PC-3 (cell line): Measurements from ENCODE around the gene MSH2. TPM values are rescaled to one million over a fixed set of nuclear protein-coding genes. Genes with fewer than 3 reads are reported as not detected.

Source experiments
- ATAC-seq: fragments of 200-7000 bp; cut with Tn5 transposase; 2 replicates; pipeline ENCODE4 v1.9.1; 2020; ENCODE audit warnings: mild to moderate bottlenecking, moderate library complexity
- BruUV-seq: library from RNA; stranded (reverse); fragments of 400-500 nt; replicated peaks from 2 replicates; lab custom pipeline; 2021; lab: Mats Ljungman, UMichigan
- CTCF ChIA-PET: fragments of 300-600 bp; sonication (Branson Sonifier 250); formaldehyde crosslinking; loops from one replicate; lab custom pipeline; 2022; ENCODE audit warnings: antibody characterized with exemption; lab: Charles Lee
- POLR2A ChIA-PET: fragments of 300-600 bp; sonication (Branson Sonifier 250); formaldehyde crosslinking; loops from one replicate; lab custom pipeline; 2022; ENCODE audit warnings: antibody characterized with exemption; ENCODE audit not compliant: unreplicated experiment; lab: Charles Lee
- DNase-seq: peaks from one replicate; pipeline ENCODE4 v3.0.0-alpha.2; 2015
- H2AFZ ChIP-seq: fragments of 300-600 bp; sonication (generic); 2 replicates; pipeline ENCODE4 v1.6.0; 2016; ENCODE audit warnings: antibody characterized with exemption, low read length
- H3F3A ChIP-seq: fragments of 300-600 bp; sonication (generic); one replicate; pipeline ENCODE4 v1.6.0; 2017; ENCODE audit warnings: antibody characterized with exemption, low read length, control low read depth, mild to moderate bottlenecking; ENCODE audit not compliant: unreplicated experiment
- H3K27ac ChIP-seq: fragments of 300-600 bp; sonication (generic); 2 replicates; pipeline ENCODE4 v1.5.1; 2016; ENCODE audit warnings: mild to moderate bottlenecking, low read length
- H3K27me3 ChIP-seq: fragments of 300-600 bp; sonication (generic); 2 replicates; pipeline ENCODE4 v1.6.1; 2016; ENCODE audit warnings: low read length, mixed read lengths
- H3K36me3 ChIP-seq: fragments of 300-600 bp; sonication (generic); 2 replicates; pipeline ENCODE4 v1.6.1; 2016; ENCODE audit warnings: low read depth, mixed run types, low read length, mixed read lengths
- H3K4me1 ChIP-seq: fragments of 300-600 bp; sonication (generic); 2 replicates; pipeline ENCODE4 v1.5.1; 2016; ENCODE audit warnings: low read length; ENCODE audit not compliant: insufficient read depth
- H3K4me2 ChIP-seq: fragments of 300-600 bp; sonication (generic); 2 replicates; pipeline ENCODE4 v1.6.0; 2016; ENCODE audit warnings: low read length
- H3K4me3 ChIP-seq: fragments of 300-600 bp; sonication (generic); 2 replicates; pipeline ENCODE4 v1.5.1; 2016; ENCODE audit warnings: mild to moderate bottlenecking, low read length, mixed read lengths
- H3K79me2 ChIP-seq: fragments of 300-600 bp; sonication (generic); 2 replicates; pipeline ENCODE4 v1.6.1; 2017; ENCODE audit warnings: low read length, mixed read lengths
- H3K9ac ChIP-seq: fragments of 300-600 bp; sonication (generic); 2 replicates; pipeline ENCODE4 v1.6.0; 2016; ENCODE audit warnings: mild to moderate bottlenecking, low read length
- H3K9me2 ChIP-seq: fragments of 300-600 bp; sonication (generic); replicated peaks from 2 replicates; pipeline ENCODE4 v1.6.1; 2016; ENCODE audit warnings: mixed run types, low read length, mixed read lengths
- H3K9me3 ChIP-seq: fragments of 300-600 bp; sonication (generic); 2 replicates; pipeline ENCODE4 v1.6.1; 2016; ENCODE audit warnings: low read length, mixed read lengths
- H4K20me1 ChIP-seq: fragments of 300-600 bp; sonication (generic); 2 replicates; pipeline ENCODE4 v1.6.1; 2016; ENCODE audit warnings: low read length, mixed read lengths
- CTCF ChIP-seq: fragments of 300-600 bp; sonication (generic); conservative IDR thresholded peaks from 2 replicates; pipeline ENCODE4 v1.5.1; 2017; ENCODE audit warnings: antibody characterized with exemption, low read depth, mild to moderate bottlenecking, low read length
- EZH2 ChIP-seq: fragments of 300-600 bp; sonication (generic); IDR thresholded peaks from one replicate; pipeline ENCODE4 v1.6.1; 2017; ENCODE audit warnings: antibody characterized with exemption, mild to moderate bottlenecking, low read length; ENCODE audit not compliant: unreplicated experiment
- EZH2phosphoT487 ChIP-seq: fragments of 300-600 bp; sonication (generic); IDR thresholded peaks from 2 replicates; pipeline ENCODE4 v1.6.1; 2018; ENCODE audit warnings: mild to moderate bottlenecking, antibody characterized with exemption, low read length, borderline replicate concordance
- intact Hi-C: fragments of 100-400 bp; cut with micrococcal nuclease; formaldehyde crosslinking; loops from 2 replicates; pipeline ENCODE4 v1.9.0; 2023
- total RNA-seq: library from RNA; depleted of rRNA; stranded (reverse); fragments of >200 nt; gene quantifications from 2 replicates; pipeline ENCODE4 v1.2.3, GENCODE V29; 2014

The MSH2 gene
- total RNA-seq, 1 experiment from 2014 or later: 70.7 TPM

- Histone ChIP-seq H3K79me2 (no peaks in the 10 kb centered on the region), H3K27me3 (no peaks in the 10 kb centered on the region), H3K36me3 (0 out of 2 replicates have a peak, but pooled peaks cover 6% of the 10 kb centered on the region), H4K20me1 (no peaks in the 10 kb centered on the region), H3F3A (no peaks in the 10 kb centered on the region), H3K9ac (no peak overlapping the region), H3K4me3 (no peak overlapping the region), H3K9me3 (peaks cover 6% of the 10 kb centered on the region; the same call in 1 of the 2 replicates), H3K9me2 (no peaks in the 10 kb centered on the region), H3K4me1 (peaks cover 13% of the 10 kb centered on the region), H3K4me2 (no peak overlapping the region), H3K27ac (no peak overlapping the region), H2AFZ (no peak overlapping the region)
- ChIA-PET POLR2A (no interaction called here), CTCF (no interaction called here)
- no peak for TF ChIP-seq EZH2
- no peak for TF ChIP-seq EZH2phosphoT487
- no peak for TF ChIP-seq CTCF
- intact Hi-C loops: no loop called here
- no peak for DNase-seq
- ATAC-seq: no peak
- no TSS peak for BruUV-seq
Measured at GRCh38 chr2:47503481-47504070, 100.6 kb downstream of the MSH2 start.

- intact Hi-C loops: no loop called here
- no peak overlapping the region for H3K27ac ChIP-seq
- BruUV-seq: no TSS peak
- no peak overlapping the region for H3K9ac ChIP-seq
- POLR2A ChIA-PET: no interaction called here
- no peak overlapping the region for H3K4me2 ChIP-seq
- no peak for ATAC-seq
- H3K9me3 ChIP-seq: peaks cover 6% of the 10 kb centered on the region; the same call in 1 of the 2 replicates
- no peaks in the 10 kb centered on the region for H3K9me2 ChIP-seq
- no peak overlapping the region for H3K4me3 ChIP-seq
- H3K79me2 ChIP-seq: no peaks in the 10 kb centered on the region
- CTCF ChIA-PET: no interaction called here
- DNase-seq: no peak
- no peak for TF ChIP-seq EZH2
- TF ChIP-seq CTCF: no peak
- no peak for TF ChIP-seq EZH2phosphoT487
- no peaks in the 10 kb centered on the region for H3K27me3 ChIP-seq
- no peaks in the 10 kb centered on the region for H4K20me1 ChIP-seq
- peaks cover 13% of the 10 kb centered on the region for H3K4me1 ChIP-seq
- no peaks in the 10 kb centered on the region for H3F3A ChIP-seq
- H3K36me3 ChIP-seq: 0 out of 2 replicates have a peak, but pooled peaks cover 6% of the 10 kb centered on the region
- no peak overlapping the region for H2AFZ ChIP-seq
Measured at GRCh38 chr2:47504174-47504810, 101.3 kb downstream of the MSH2 start.

GRCh38 chr2:47506024-47506423 is 103.1 kb downstream of the MSH2 start:
- ATAC-seq (no peak), DNase-seq (no peak)
- no peaks in the 10 kb centered on the region for H3K36me3 ChIP-seq
- no peak overlapping the region for H3K4me3 ChIP-seq
- H3K9me3 ChIP-seq: no peaks in the 10 kb centered on the region
- no TSS peak for BruUV-seq
- H2AFZ ChIP-seq: no peak overlapping the region
- H3K27ac ChIP-seq: no peak overlapping the region
- H3K27me3 ChIP-seq: no peaks in the 10 kb centered on the region
- no peak overlapping the region for H3K9ac ChIP-seq
- H3K4me2 ChIP-seq: no peak overlapping the region
- TF ChIP-seq EZH2phosphoT487 (no peak), EZH2 (no peak), CTCF (no peak)
- intact Hi-C loops: no loop called here
- no peaks in the 10 kb centered on the region for H3K79me2 ChIP-seq
- H3K9me2 ChIP-seq: no peaks in the 10 kb centered on the region
- no peaks in the 10 kb centered on the region for H4K20me1 ChIP-seq
- CTCF ChIA-PET: interaction anchor here (0.6 kb wide), 1 partner anchor 516 kb away, joined by 5 read pairs; no protein-coding TSS in a partner anchor
- POLR2A ChIA-PET: no interaction called here
- H3F3A ChIP-seq: no peaks in the 10 kb centered on the region
- H3K4me1 ChIP-seq: peaks cover 13% of the 10 kb centered on the region
